A549 (cell line): ENCODE data around the gene SDE2. TPM values are rescaled to one million over a fixed set of nuclear protein-coding genes. Genes with fewer than 3 reads are reported as not detected.

Experiments used
- ATAC-seq, 2 experiments: fragments of 200-7000 bp in 1 of 2; fragments of >200 bp in 1 of 2; cut with Nextera tagmentation in 1 of 2; cut with Tn5 transposase in 1 of 2; 3 replicates each; pipeline versions ENCODE4 v1.8.0 to v1.9.1; 2018 to 2020; ENCODE audit warnings: mild to moderate bottlenecking in 1 of 2, moderate library complexity in 1 of 2
- CTCF ChIA-PET: fragments of 300-600 bp; sonication (Branson Sonifier 250); formaldehyde crosslinking; extraction: SDS; loops from one replicate; lab custom pipeline; 2021; ENCODE audit warnings: antibody characterized with exemption, inconsistent platforms; lab: Yijun Ruan, JAX
- POLR2A ChIA-PET: fragments of 350-600 bp; formaldehyde crosslinking; extraction: SDS; loops from one replicate; lab custom pipeline; 2021; ENCODE audit warnings: antibody characterized with exemption, inconsistent platforms; lab: Yijun Ruan, JAX
- DNase-seq, 2 experiments: peaks; one replicate each; pipeline versions ENCODE4 v3.0.0 to v3.0.0-alpha.2; 2011 to 2016; ENCODE audit warnings: low read depth in 1 of 2, low spot score in 1 of 2
- FAIRE-seq: peaks from 2 replicates; lab custom pipeline; 2011; peaks lifted over from hg19 to GRCh38; lab: Jason Lieb, UNC
- H3K27ac ChIP-seq, 2 experiments: fragments of >200 bp; sonication (Bioruptor Twin); formaldehyde crosslinking; 3 replicates each; pipeline ENCODE4 v1.5.1; 2016 to 2017
- H3K4me1 ChIP-seq: fragments of >200 bp; sonication (Bioruptor Twin); formaldehyde crosslinking; 3 replicates; pipeline ENCODE4 v1.6.1; 2016
- H3K4me2 ChIP-seq: fragments of >200 bp; sonication (Bioruptor Twin); formaldehyde crosslinking; 3 replicates; pipeline ENCODE4 v1.6.1; 2016
- H3K4me3 ChIP-seq: fragments of >200 bp; sonication (Bioruptor Twin); formaldehyde crosslinking; 3 replicates; pipeline ENCODE4 v1.5.1; 2016
- H3K9me3 ChIP-seq: fragments of >200 bp; sonication (Bioruptor Twin); formaldehyde crosslinking; 3 replicates; pipeline ENCODE4 v1.6.1; 2016
- ATOH8 ChIP-seq: fragments of 250-450 bp; sonication (Bioruptor Pico); IDR thresholded peaks from 2 replicates; pipeline ENCODE4 v1.5.0; 2020; ENCODE audit warnings: low read depth, mild to moderate bottlenecking, moderate library complexity
- BCL3 ChIP-seq: fragments of >200 bp; sonication (Bioruptor Twin); formaldehyde crosslinking; IDR thresholded peaks from 3 replicates; pipeline ENCODE4 v1.6.1; 2016
- CEBPB ChIP-seq, 2 experiments: fragments of >200 bp in 1 of 2; sonication (Bioruptor Twin) in 1 of 2; formaldehyde crosslinking in 1 of 2; IDR thresholded peaks; 2 replicates each; pipeline ENCODE4 v1.6.1; 2012 to 2016
- CHD4 ChIP-seq: fragments of 200-600 bp; sonication (generic); IDR thresholded peaks from 2 replicates; pipeline ENCODE4 v1.6.1; 2016; ENCODE audit warnings: antibody characterized with exemption, mild to moderate bottlenecking, borderline replicate concordance
- CTCF ChIP-seq: fragments of >200 bp; sonication (Bioruptor Twin); formaldehyde crosslinking; IDR thresholded peaks from 3 replicates; pipeline ENCODE4 v1.5.1; 2016
- E2F6 ChIP-seq: IDR thresholded peaks from 2 replicates; pipeline ENCODE4 v1.6.1; 2012; ENCODE audit warnings: low read depth, borderline replicate concordance
- ESRRA ChIP-seq: fragments of 150-350 bp; IDR thresholded peaks from 2 replicates; pipeline ENCODE4 v1.6.1; 2014; ENCODE audit warnings: mild to moderate bottlenecking, low read length, borderline replicate concordance
- FOSL2 ChIP-seq, 2 experiments: fragments of 450-650 bp in 1 of 2; fragments of >200 bp in 1 of 2; sonication (Bioruptor Twin) in 1 of 2; formaldehyde crosslinking; IDR thresholded peaks; 2 replicates each; pipeline versions ENCODE4 v1.5.0 to v1.6.1; 2016 to 2020; ENCODE audit warnings: mild to moderate bottlenecking in 1 of 2, moderate library complexity in 1 of 2
- HES2 ChIP-seq: fragments of >200 bp; sonication (Bioruptor Twin); formaldehyde crosslinking; IDR thresholded peaks from 2 replicates; pipeline ENCODE4 v1.6.1; 2016
- HEYL ChIP-seq: fragments of 250-450 bp; sonication (Bioruptor Pico); IDR thresholded peaks from 2 replicates; pipeline ENCODE4 v1.8.0; 2021; ENCODE audit warnings: mild to moderate bottlenecking, moderate library complexity
- HOXB5 ChIP-seq: fragments of 250-450 bp; sonication (Bioruptor Pico); IDR thresholded peaks from 2 replicates; pipeline ENCODE4 v1.5.0; 2020; ENCODE audit warnings: mild to moderate bottlenecking, moderate library complexity
- JUNB ChIP-seq: fragments of >200 bp; sonication (Bioruptor Twin); formaldehyde crosslinking; IDR thresholded peaks from 2 replicates; pipeline ENCODE4 v1.6.1; 2016
- MAFK ChIP-seq: fragments of 450-650 bp; IDR thresholded peaks from 2 replicates; pipeline ENCODE4 v1.6.1; 2014; ENCODE audit not compliant: partially characterized antibody
- MAX ChIP-seq: IDR thresholded peaks from 2 replicates; pipeline ENCODE4 v1.6.1; 2012
- MAZ ChIP-seq: fragments of 150-350 bp; IDR thresholded peaks from 2 replicates; pipeline ENCODE4 v1.6.1; 2014; ENCODE audit warnings: antibody characterized with exemption, low read depth, low read length, borderline replicate concordance
- NFE2L2 ChIP-seq: fragments of 150-350 bp; conservative IDR thresholded peaks from 2 replicates; pipeline ENCODE4 v1.6.1; 2014; ENCODE audit warnings: low read length
- PHF8 ChIP-seq: fragments of 200-600 bp; sonication (generic); IDR thresholded peaks from 2 replicates; pipeline ENCODE4 v1.6.1; 2016; ENCODE audit warnings: low read depth, mild to moderate bottlenecking, antibody characterized with exemption, moderate library complexity, borderline replicate concordance
- RAD21 ChIP-seq, 2 experiments: fragments of >200 bp in 1 of 2; sonication (Bioruptor Twin) in 1 of 2; formaldehyde crosslinking in 1 of 2; IDR thresholded peaks in 1 of 2; conservative IDR thresholded peaks in 1 of 2; 2 replicates in 1 of 2; 3 replicates in 1 of 2; pipeline ENCODE4 v1.6.1; 2012 to 2018; ENCODE audit warnings: inconsistent platforms in 1 of 2
- RFX5 ChIP-seq: fragments of 450-650 bp; IDR thresholded peaks from 2 replicates; pipeline ENCODE4 v1.7.1; 2014; ENCODE audit warnings: antibody characterized with exemption, mild to moderate bottlenecking, moderate library complexity
- SMC3 ChIP-seq: fragments of >200 bp; sonication (Bioruptor Twin); formaldehyde crosslinking; IDR thresholded peaks from 3 replicates; pipeline ENCODE4 v1.6.1; 2018; ENCODE audit warnings: inconsistent platforms
- TP53 ChIP-seq: fragments of 250-450 bp; sonication (Bioruptor Pico); IDR thresholded peaks from 2 replicates; pipeline ENCODE4 v1.5.0; 2021; ENCODE audit warnings: mild to moderate bottlenecking, moderate library complexity
- ZC3H11A ChIP-seq: fragments of 450-650 bp; IDR thresholded peaks from 2 replicates; pipeline ENCODE4 v1.6.1; 2014; ENCODE audit warnings: antibody characterized with exemption, mild to moderate bottlenecking
- ZFP36 ChIP-seq: fragments of 450-650 bp; IDR thresholded peaks from 2 replicates; pipeline ENCODE4 v1.6.1; 2014; ENCODE audit warnings: borderline replicate concordance; ENCODE audit not compliant: partially characterized antibody
- WGBS: methylation state at CpG from one replicate; pipeline ENCODE4 v1.1.6; 2017; ENCODE audit errors: missing lambda C conversion rate; 5-methylcytosine and 5-hydroxymethylcytosine counted together
- polyA plus RNA-seq, 4 experiments: library from polyadenylated mRNA; depleted of rRNA in 3 of 4; stranded (reverse); fragments of >200 nt; fragmentation: RNase III in 1 of 4; extraction: RNeasy Plus Mini Kit Qiagen cat#74134 plus additional on column Dnase treatment in 1 of 4; gene quantifications; 2 replicates in 3 of 4; 3 replicates in 1 of 4; pipeline ENCODE4 v1.2.3, GENCODE V29; 2011 to 2017

Gene SDE2
- polyA plus RNA-seq, 2 of the 4 experiments (the other 2 are of a cell fraction), result 9.2 to 24.8 TPM

GRCh38 chr1:225987491-225988316 is 11.4 kb downstream of the SDE2 start:
- ChIA-PET CTCF (interaction anchor here (0.6 to 6.7 kb wide), 40 partner anchors 9 to 668 kb away, joined by 3 to 74 read pairs (median 4); partner anchors contain the start of gene SDE2), POLR2A (interaction anchor here (1.2 to 3.2 kb wide), 2 partner anchors 12 to 74 kb away, joined by 13 to 20 read pairs; partner anchors contain the start of genes H3-3A and SDE2)
- no peak overlapping the region for H3K4me3 ChIP-seq
- no peak overlapping the region for H3K4me2 ChIP-seq
- FAIRE-seq (peak; percentile 67), DNase-seq (peak; percentile 42 to 58), ATAC-seq (peak; percentile 56 to 72; a peak in 4 of 6 replicates)
- H3K9me3 ChIP-seq, result no peaks in the 10 kb centered on the region
- TF ChIP-seq MAZ (no peak), RFX5 (no peak), NFE2L2 (no peak), RAD21 (conservative IDR thresholded peaks at IDR 0.05 in 1 of 2, IDR thresholded peaks at IDR 0.05 in 1 of 2) (peak; percentile 46 to 50; a peak in 4 of 5 replicates), SMC3 (peak; percentile 45), CTCF (peak; percentile 77), CEBPB (IDR thresholded peaks at IDR 0.05) (peak in 1 of 2 experiments; percentile 59; a peak in 1 of 4 replicates), HOXB5 (CRISPR knock-in tag) (no peak), ZFP36 (no peak), ESRRA (no peak), MAFK (peak; percentile 3), CHD4 (no peak)
- WGBS, result 79% methylated on average over 7 of the region's 7 CpGs
- H3K4me1 ChIP-seq, result no peaks in the 10 kb centered on the region
- H3K27ac ChIP-seq, result no peak overlapping the region

- ChIA-PET CTCF (interaction anchor here (0.6 to 15.8 kb wide), 5 partner anchors 71 to 503 kb away, joined by 3 to 227 read pairs (median 3); partner anchors contain the start of gene EPHX1), POLR2A (interaction anchor here (0.7 kb wide), 1 partner anchor 458 kb away, joined by 4 read pairs; no protein-coding TSS in a partner anchor)
- FAIRE-seq, result no peak
- DNase-seq, result peak in 1 of 2 experiments; percentile 33
- ATAC-seq, result no peak
- Histone ChIP-seq H3K27ac (no peak overlapping the region), H3K4me3 (no peak overlapping the region), H3K4me1 (no peaks in the 10 kb centered on the region), H3K4me2 (no peak overlapping the region), H3K9me3 (peaks cover 14% of the 10 kb centered on the region; the same call in 2 of the 3 replicates)
- TF ChIP-seq HES2 (no peak; the same call in 1 of the 2 replicates), BCL3 (no peak)
- WGBS, result 96% methylated on average over 3 of the region's 3 CpGs
Observed at GRCh38 chr1:225981714-225982113, 17.4 kb downstream of the SDE2 start.

GRCh38 chr1:225980005-225980836 is 18.9 kb downstream of the SDE2 start:
- TF ChIP-seq TP53 (CRISPR knock-in tag), result no peak
- no peak for TF ChIP-seq MAZ
- TF ChIP-seq HOXB5 (CRISPR knock-in tag), result no peak
- no peak for TF ChIP-seq MAX
- TF ChIP-seq FOSL2 (IDR thresholded peaks at IDR 0.05), result no peak
- TF ChIP-seq FOSL2 (CRISPR knock-in tag; IDR thresholded peaks at IDR 0.05), result no peak
- no peak for TF ChIP-seq ZC3H11A
- no peak for TF ChIP-seq JUNB
- no peak for TF ChIP-seq E2F6
- no peak for TF ChIP-seq PHF8
- TF ChIP-seq HEYL (CRISPR knock-in tag), result no peak
- TF ChIP-seq ATOH8 (CRISPR knock-in tag), result no peak
- TF ChIP-seq, all 56 proteins: peak for 0
- Histone ChIP-seq H3K9me3 (peaks cover 14% of the 10 kb centered on the region; the same call in 2 of the 3 replicates), H3K4me2 (no peak overlapping the region), H3K4me3 (no peak overlapping the region), H3K4me1 (no peaks in the 10 kb centered on the region), H3K27ac (no peak overlapping the region)
- WGBS, result 94% methylated on average over 5 of the region's 5 CpGs
- ChIA-PET POLR2A (interaction anchor here (1.1 kb wide), 1 partner anchor 82 kb away, joined by 4 read pairs; the partner anchor contains the start of gene H3-3A), CTCF (interaction anchor here (0.8 to 15.8 kb wide), 5 partner anchors 12 to 502 kb away, joined by 3 to 227 read pairs (median 4); no protein-coding TSS in a partner anchor)
- ATAC-seq (no peak), DNase-seq (no peak), FAIRE-seq (no peak)
